ENCODE data around the gene PLA2R1. TPM values are rescaled to one million over a fixed set of nuclear protein-coding genes. Genes with fewer than 3 reads are reported as not detected.

The PLA2R1 gene
- total RNA-seq, 1 donor from 2014 or later, result not detected

- no peak for DNase-seq (ENCODE audit: low spot score)
- Mint-ChIP-seq H3K27me3 (ENCODE audit: insufficient read depth) (no peaks in the 10 kb centered on the region), H3K27ac (no peak overlapping the region), H3K4me1 (ENCODE audit: low read depth) (peaks cover 26% of the 10 kb centered on the region), H3K9me3 (no peaks in the 10 kb centered on the region), H3K4me3 (no peak overlapping the region), H3K36me3 (ENCODE audit: low read depth) (peaks cover 31% of the 10 kb centered on the region)
- intact Hi-C loops (cut with micrococcal nuclease), result no loop called here
These were observed 180.2 kb downstream of the PLA2R1 start for GRCh38 chr2:159882130-159882745.

Other genes with a start within 250 kb of the PLA2R1 start
- 50.6 and 53.5 TPM in 2 replicates for gene LY75, start 157.9 kb downstream of the PLA2R1 start, total RNA-seq
- not detected in 2 replicates for gene ITGB6, start 137.7 kb upstream of the PLA2R1 start, total RNA-seq

Data from activated T-helper 1 cell treated with anti-CD3 and anti-CD28 coated beads, Interleukin-12 subunit alpha, Interleukin-12 subunit beta, Interleukin-2, Interleukin-4 antibody, amounts not matched to agents 30 ng/mL and 10 ng/mL and 1 ng/mL, durations not matched to agents 14 hours and 24 hours and 36 hours (primary cell).